Astrocyte (in vitro differentiated cells and primary cell): Measurements from ENCODE around the gene UBXN2A.

ENCODE experiments used
- CTCF ChIP-seq: IDR thresholded peaks from 2 replicates; pipeline ENCODE4 v1.5.1; 2011; ENCODE audit warnings: low read depth, mild to moderate bottlenecking, inconsistent platforms, low read length, moderate library complexity; ENCODE audit not compliant: insufficient read depth
- EZH2 ChIP-seq: IDR thresholded peaks from 2 replicates; pipeline ENCODE4 v1.6.1; 2012; ENCODE audit warnings: mild to moderate bottlenecking, low read length, inconsistent platforms; ENCODE audit not compliant: insufficient read depth

- TF ChIP-seq CTCF (no peak), EZH2 (no peak)
These were observed 112.7 kb downstream of the UBXN2A start for GRCh38 chr2:24052951-24053350.
